ENCODE data around the gene VPS33B.
"Not testable (repeated sequence)": the region's sequence is repeated elsewhere in the genome, so short reads cannot be mapped to it uniquely, and the experiment has no call there.

VPS33B gene

GRCh38 chr15:91032919-91033803 lies 10.8 kb upstream of the VPS33B start:
- DNase-seq (ENCODE audit: low read depth in 1 of 2, low spot score in 1 of 2), result peak; percentile 22 to 28

- no peak for DNase-seq (ENCODE audit: low read depth in 1 of 2, low spot score in 1 of 2)
Observed at GRCh38 chr15:91031796-91032195, 9.4 kb upstream of the VPS33B start.

DNA sequence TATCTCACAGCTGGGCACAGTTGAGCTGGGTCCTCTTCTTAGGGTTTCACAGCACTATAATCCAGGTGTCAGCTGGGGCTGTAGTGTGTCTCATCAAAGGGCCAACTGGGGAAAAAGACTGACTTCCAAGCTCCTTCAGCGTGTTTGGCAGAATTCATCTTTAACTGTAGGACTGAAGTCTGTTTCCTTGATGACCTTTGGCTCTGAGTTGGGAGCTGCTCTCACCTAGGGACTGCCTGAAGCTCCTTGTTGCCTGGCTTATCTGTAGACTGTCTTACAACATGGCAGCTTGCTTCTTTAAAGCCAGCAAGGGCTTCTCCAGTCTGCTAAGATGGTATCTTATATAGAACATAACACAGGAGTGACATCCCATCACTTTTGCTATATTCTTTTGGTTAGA lies 5.3 kb upstream of the VPS33B start:
- DNase-seq (ENCODE audit: low read depth in 1 of 2, low spot score in 1 of 2), result no peak

GRCh38 chr15:91023720-91024119 lies 1.3 kb upstream of the VPS33B start:
- DNase-seq (ENCODE audit: low read depth in 1 of 2, low spot score in 1 of 2), result no peak

GRCh38 chr15:91022832-91023129 lies 387 bp upstream of the VPS33B start:
- DNase-seq (ENCODE audit: low read depth in 1 of 2, low spot score in 1 of 2), result no peak

DNA sequence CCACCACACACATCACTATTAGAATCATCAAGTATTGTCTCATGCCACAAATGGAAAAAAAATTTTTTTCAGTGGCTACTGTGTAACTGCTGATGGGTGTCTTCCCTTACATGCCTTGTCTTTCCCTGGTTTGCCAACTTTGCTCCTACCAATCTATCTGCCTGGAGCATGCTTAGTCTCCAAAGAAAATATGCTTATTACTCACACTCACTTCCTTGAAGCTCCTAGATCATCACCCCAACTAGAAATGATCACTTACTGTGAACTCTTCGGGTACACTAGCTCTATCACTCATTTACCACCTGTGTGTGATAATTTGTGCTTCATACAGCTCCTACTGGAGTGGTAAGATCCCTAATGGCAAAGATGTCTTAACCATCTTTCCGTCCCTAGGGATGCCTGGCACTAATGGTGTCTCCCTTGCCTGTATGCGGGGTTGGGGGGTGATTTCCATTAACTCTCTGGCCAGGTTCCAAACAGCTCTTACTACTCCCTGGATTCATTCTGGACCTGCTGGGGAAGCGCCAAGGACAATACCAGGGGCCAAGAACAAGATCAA lies 799 bp downstream of the VPS33B start:
- no peak for DNase-seq (ENCODE audit: low read depth in 1 of 2, low spot score in 1 of 2)

GRCh38 chr15:91018158-91018557 lies 4.2 kb downstream of the VPS33B start:
- no peak for DNase-seq (ENCODE audit: low read depth in 1 of 2, low spot score in 1 of 2)

DNA sequence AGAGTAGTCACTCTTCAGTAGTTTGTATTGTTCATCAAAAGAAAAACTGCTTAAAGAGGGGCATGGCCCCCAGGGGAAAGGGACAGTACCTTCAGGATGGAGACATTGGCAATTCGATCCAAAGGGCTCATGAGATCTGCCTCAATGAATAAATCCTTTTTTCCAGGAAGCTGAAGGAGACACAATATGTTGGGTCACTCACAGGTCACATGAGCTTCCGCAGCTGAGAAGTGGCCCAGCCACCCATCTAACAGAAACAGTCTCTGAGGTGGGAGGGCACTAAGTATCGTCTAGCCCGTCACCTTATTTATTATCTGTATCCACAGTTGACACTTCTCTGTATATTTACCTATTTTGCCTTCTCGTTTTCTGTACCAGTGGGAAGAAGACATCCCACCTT lies 4.7 kb downstream of the VPS33B start:
- DNase-seq (ENCODE audit: low read depth in 1 of 2, low spot score in 1 of 2), result no peak

DNA sequence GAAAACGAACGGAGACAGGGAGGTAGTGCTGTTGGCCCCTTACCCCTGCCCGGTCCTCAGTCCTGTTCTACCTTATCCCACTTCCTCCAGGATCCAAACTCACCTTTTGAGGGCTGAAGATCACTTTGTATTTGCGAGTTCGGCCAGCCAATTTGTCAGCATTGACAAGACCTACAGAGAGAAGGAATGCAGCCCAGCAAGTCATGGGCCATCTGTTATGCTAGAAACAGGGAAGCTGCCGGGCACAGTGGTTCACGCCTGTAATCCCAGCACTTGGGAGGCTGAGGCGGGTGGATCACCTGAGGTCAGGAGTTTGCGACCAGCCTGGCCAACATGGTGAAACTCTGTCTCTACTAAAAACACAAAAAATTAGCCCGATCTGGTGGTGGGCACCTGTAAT lies 8.7 kb downstream of the VPS33B start:
- not testable (repeated sequence) for DNase-seq (ENCODE audit: low read depth in 1 of 2, low spot score in 1 of 2)

DNA sequence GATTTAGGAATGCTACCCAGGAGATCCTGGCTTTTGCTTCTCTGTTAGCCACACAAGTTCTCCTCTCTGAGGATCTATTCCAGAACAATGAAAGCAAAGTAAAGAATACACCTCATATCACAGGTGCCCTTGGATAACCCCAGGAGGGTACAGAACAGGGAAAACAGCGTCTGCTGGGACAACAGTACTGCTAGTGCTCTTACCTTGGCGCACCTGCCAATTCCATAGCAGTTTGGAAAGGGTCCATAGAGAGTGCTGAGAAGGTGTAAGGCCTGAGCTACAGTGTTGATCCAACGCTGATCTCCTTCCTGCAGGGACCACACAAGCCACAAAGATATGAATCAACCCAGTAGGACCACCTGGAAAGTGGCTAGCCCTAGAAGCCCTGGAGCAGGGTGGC lies 15.1 kb downstream of the VPS33B start:
- no peak for DNase-seq (ENCODE audit: low read depth in 1 of 2, low spot score in 1 of 2)

GRCh38 chr15:91001209-91001608 lies 21.2 kb downstream of the VPS33B start:
- no peak for DNase-seq (ENCODE audit: low read depth in 1 of 2, low spot score in 1 of 2)

- DNase-seq (ENCODE audit: low read depth in 1 of 2, low spot score in 1 of 2), result no peak
Observed at GRCh38 chr15:90998737-90999136, 23.7 kb downstream of the VPS33B start.

DNA sequence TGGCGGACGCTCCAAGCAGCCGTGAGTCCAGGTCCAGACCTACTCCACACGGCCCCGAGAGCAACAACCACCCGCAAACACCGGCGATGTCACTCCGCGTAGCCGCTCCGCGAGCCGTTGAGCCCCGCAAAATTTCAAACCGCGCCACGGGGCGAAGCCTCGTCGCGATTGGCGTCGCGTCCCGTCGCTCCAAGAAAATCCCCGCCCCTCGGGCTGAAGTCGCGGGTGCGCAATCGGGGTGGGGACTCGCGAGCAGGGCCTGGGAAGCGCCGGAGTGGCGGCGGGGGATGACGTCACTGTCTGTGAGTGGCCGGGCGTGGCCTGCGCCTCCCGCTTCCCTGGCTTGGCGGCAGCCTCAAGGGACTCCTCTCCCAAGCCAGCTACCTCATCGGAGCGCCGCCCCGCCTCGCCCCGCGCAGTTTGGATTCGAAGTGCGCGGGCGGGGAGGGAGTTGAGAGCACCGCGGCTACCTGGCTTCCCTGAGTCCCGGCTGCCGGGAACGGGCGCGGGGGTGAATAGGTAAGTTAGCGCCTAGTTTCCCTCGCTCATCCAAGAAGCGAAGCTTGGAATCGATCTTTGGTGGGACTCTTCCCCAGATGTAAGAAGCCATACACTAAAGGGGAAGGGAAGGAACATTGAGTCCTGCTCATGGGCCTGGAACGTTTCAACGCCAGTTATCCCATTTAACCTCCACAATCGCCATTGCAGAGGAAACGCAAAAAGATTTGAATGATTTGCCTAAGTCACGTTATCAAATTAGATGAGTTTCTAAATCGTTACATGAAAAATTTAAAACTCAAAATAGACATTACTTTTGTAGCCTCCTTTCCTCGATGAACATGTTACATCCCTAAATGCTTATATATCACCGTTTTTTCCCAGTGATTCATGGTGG lies 27.7 kb downstream of the VPS33B start, which contains the start of gene PRC1:
Gene PRC1, minus strand, starts transcription at position 119 of the 895 bp plus-strand sequence. Its CDS starts 118 bp downstream, at position 1.
- DNase-seq (ENCODE audit: low read depth in 1 of 2, low spot score in 1 of 2), result peak; percentile 91 to 95

GRCh38 chr15:90994059-90994416 lies 28.4 kb downstream of the VPS33B start:
- peak in 1 of 2 donors; percentile 1 for DNase-seq (ENCODE audit: low read depth in 1 of 2, low spot score in 1 of 2)

DNA sequence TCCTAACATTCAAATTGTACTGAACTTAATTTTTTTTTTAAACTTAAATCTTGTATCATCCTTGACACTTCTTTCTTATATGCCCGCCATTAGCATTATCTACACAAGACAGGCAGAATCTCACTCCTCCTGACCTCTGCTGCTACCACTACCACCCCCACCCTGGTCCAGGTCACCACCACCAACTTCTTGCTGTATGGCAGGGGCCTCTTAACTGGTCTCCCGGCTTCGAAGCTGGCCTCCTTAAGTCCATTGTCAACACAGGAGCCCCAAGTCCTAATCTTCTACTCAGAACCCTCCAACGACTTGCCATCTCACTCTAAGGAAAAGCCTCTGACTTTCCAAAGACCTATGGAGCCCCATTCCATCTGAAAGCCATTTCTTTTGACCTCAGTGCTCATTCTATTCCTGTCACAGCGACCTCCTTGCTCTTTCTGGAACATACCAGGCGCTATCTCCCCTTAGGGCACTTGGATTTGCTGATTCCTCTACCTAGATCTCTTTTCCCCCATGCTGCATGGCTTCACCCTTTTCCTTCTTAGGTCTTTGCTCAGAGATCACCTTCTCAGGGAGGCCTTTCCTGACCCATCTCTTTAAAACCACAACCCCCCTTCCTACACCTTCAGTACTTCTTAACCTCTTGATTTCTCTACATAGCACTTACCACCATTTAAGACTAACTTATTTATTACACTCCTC lies 30.7 kb downstream of the VPS33B start:
- no peak for DNase-seq (ENCODE audit: low read depth in 1 of 2, low spot score in 1 of 2)

DNA sequence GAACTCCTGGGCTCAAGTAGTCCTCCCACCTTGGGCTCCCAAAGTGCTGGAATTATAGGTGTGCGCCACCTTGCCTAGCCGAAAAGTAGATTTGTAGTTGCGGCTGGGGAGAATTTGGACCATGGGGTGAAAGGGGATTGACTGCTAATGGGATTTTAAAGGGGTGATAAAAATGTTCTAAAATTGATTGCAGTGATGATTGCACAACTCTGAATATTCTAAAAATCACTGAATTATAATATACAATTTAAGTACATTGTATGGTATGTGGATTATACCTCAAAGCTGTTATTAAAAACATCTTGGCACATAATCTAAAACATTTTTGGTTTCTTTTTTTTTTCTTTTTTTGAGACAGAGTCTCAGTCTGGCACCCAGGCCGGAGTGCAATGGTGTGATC lies 31.9 kb downstream of the VPS33B start:
- DNase-seq (ENCODE audit: low read depth in 1 of 2, low spot score in 1 of 2), result no peak

GRCh38 chr15:90989040-90989768 lies 33.2 kb downstream of the VPS33B start:
- DNase-seq (ENCODE audit: low read depth in 1 of 2, low spot score in 1 of 2), result no peak

GRCh38 chr15:90988296-90988695 lies 34.1 kb downstream of the VPS33B start:
- DNase-seq (ENCODE audit: low read depth in 1 of 2, low spot score in 1 of 2), result no peak

DNA sequence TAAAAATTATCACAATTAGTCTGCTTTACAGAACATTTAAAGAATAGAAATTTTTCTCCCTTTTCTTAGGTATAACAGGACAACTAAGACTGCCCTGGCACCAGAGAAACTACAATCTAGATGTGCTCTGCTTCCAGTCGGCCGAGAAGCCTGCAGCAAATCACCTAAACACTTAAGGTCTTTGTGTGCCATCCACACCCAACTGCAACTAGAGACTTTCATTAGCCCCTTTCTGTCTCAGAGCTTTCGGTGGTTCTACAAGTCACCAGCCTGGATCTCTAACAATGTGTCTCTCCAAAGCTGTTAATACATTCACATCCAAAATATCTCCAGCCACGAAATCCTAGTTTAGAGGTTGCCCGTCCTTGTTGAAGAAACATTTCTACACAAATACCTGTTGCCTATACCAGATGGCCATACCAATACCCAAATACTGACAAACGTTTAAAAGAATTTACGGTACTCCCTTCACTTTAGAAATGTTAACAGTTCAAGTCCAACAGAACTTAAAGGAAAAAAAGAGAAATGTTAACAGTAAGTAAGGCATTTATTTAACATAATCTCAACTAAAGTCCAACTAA lies 34.7 kb downstream of the VPS33B start:
- DNase-seq (ENCODE audit: low read depth in 1 of 2, low spot score in 1 of 2), result no peak

- no peak for DNase-seq (ENCODE audit: low read depth in 1 of 2, low spot score in 1 of 2)
Observed at GRCh38 chr15:90986790-90987507, 35.4 kb downstream of the VPS33B start.

Measured in stimulated activated CD4-positive, alpha-beta T cell treated with anti-CD3 and anti-CD28 coated beads, Interleukin-15, amount 100 ng/mL, for 1 hour (primary cell).